Neural progenitor cell (in vitro differentiated cells): Measurements from ENCODE around the gene EXT2.

ENCODE experiments used
- CTCF ChIP-seq: fragments of 200-600 bp; sonication (generic); IDR thresholded peaks from 2 replicates; pipeline ENCODE4 v1.5.1; 2017; ENCODE audit warnings: antibody characterized with exemption, mild to moderate bottlenecking
- EZH2 ChIP-seq: fragments of 200-600 bp; sonication (generic); IDR thresholded peaks from 2 replicates; pipeline ENCODE4 v1.6.1; 2017; ENCODE audit warnings: antibody characterized with exemption, mild to moderate bottlenecking, moderate library complexity
- EZH2phosphoT487 ChIP-seq: fragments of 200-600 bp; sonication (generic); IDR thresholded peaks from 2 replicates; pipeline ENCODE4 v1.6.1; 2017; ENCODE audit warnings: antibody characterized with exemption

GRCh38 chr11:44112091-44112821 is 16.8 kb downstream of the EXT2 start:
- TF ChIP-seq CTCF (no peak), EZH2 (no peak), EZH2phosphoT487 (no peak)
